ENCODE measurements around the gene MAP3K21.

MAP3K21 gene

GRCh38 chr1:233338102-233338501 is 10.6 kb downstream of the MAP3K21 start:
- Histone ChIP-seq H4K12ac (ENCODE audit: low read depth, low read length) (no peak overlapping the region), H4K91ac (ENCODE audit: low read depth, low read length) (no peak overlapping the region), H2AFZ (ENCODE audit: insufficient read depth, low read length, poor library complexity) (no peak overlapping the region), H2BK120ac (ENCODE audit: insufficient read depth, low read length, poor library complexity) (no peak overlapping the region), H2AK5ac (ENCODE audit: low read length) (no peak overlapping the region), H3K4me3 (ENCODE audit: low read depth, low read length) (no peak overlapping the region), H3K14ac (ENCODE audit: low read length) (no peak overlapping the region), H2BK5ac (ENCODE audit: low read depth, low read length, poor library complexity) (no peak overlapping the region), H4K8ac (ENCODE audit: low read depth, low read length) (no peak overlapping the region), H3K79me1 (ENCODE audit: low read length) (no peaks in the 10 kb centered on the region), H3K9me3 (ENCODE audit: insufficient read depth, low read depth, low read length) (no peaks in the 10 kb centered on the region), H3K4me1 (ENCODE audit: control insufficient read depth in 1 of 2, insufficient read depth in 2 of 2, low read length in 2 of 2) (peaks cover 0 to 1% of the 10 kb centered on the region in 2 experiments), H3K4ac (ENCODE audit: low read depth, low read length) (no peak overlapping the region), H3K36me3 (ENCODE audit: control insufficient read depth in 1 of 2, insufficient read depth in 2 of 2, low read length in 2 of 2) (no peaks in the 10 kb centered on the region), H3K9ac (ENCODE audit: low read length) (no peak overlapping the region), H3K27me3 (ENCODE audit: insufficient read depth, low read length) (no peaks in the 10 kb centered on the region), H3K23ac (ENCODE audit: low read length) (no peak overlapping the region), H3K4me2 (ENCODE audit: low read length) (no peak overlapping the region), H3K27ac (ENCODE audit: low read depth, low read length) (no peak overlapping the region), H3K18ac (ENCODE audit: low read length) (no peak overlapping the region), H3K79me2 (ENCODE audit: control insufficient read depth, insufficient read depth, low read length, poor library complexity) (no peaks in the 10 kb centered on the region), H2BK12ac (ENCODE audit: low read length) (no peak overlapping the region)
- DNase-seq, result no peak
- no CpG with 5 or more reads among the region's 2 CpGs for WGBS (ENCODE audit: extremely low coverage, insufficient coverage, insufficient read length)

- no peaks in the 10 kb centered on the region for H3K36me3 ChIP-seq (ENCODE audit: control insufficient read depth in 1 of 2, insufficient read depth in 2 of 2, low read length in 2 of 2)
- H3K9ac ChIP-seq (ENCODE audit: low read length), result no peak overlapping the region
- H3K79me2 ChIP-seq (ENCODE audit: control insufficient read depth, insufficient read depth, low read length, poor library complexity), result no peaks in the 10 kb centered on the region
- H3K27ac ChIP-seq (ENCODE audit: low read depth, low read length), result no peak overlapping the region
- no peak overlapping the region for H4K8ac ChIP-seq (ENCODE audit: low read depth, low read length)
- peaks cover 0 to 1% of the 10 kb centered on the region in 2 experiments for H3K4me1 ChIP-seq (ENCODE audit: control insufficient read depth in 1 of 2, insufficient read depth in 2 of 2, low read length in 2 of 2)
- no peak overlapping the region for H3K4ac ChIP-seq (ENCODE audit: low read depth, low read length)
- no peak overlapping the region for H4K91ac ChIP-seq (ENCODE audit: low read depth, low read length)
- no peaks in the 10 kb centered on the region for H3K27me3 ChIP-seq (ENCODE audit: insufficient read depth, low read length)
- H4K12ac ChIP-seq (ENCODE audit: low read depth, low read length), result no peak overlapping the region
- no peaks in the 10 kb centered on the region for H3K79me1 ChIP-seq (ENCODE audit: low read length)
- no peak overlapping the region for H3K18ac ChIP-seq (ENCODE audit: low read length)
- no peak overlapping the region for H3K4me3 ChIP-seq (ENCODE audit: low read depth, low read length)
- H2BK5ac ChIP-seq (ENCODE audit: low read depth, low read length, poor library complexity), result no peak overlapping the region
- no CpG with 5 or more reads among the region's 3 CpGs for WGBS (ENCODE audit: extremely low coverage, insufficient coverage, insufficient read length)
- no peak overlapping the region for H2AK5ac ChIP-seq (ENCODE audit: low read length)
- no peak overlapping the region for H2AFZ ChIP-seq (ENCODE audit: insufficient read depth, low read length, poor library complexity)
- no peak overlapping the region for H3K23ac ChIP-seq (ENCODE audit: low read length)
- H3K14ac ChIP-seq (ENCODE audit: low read length), result no peak overlapping the region
- H3K9me3 ChIP-seq (ENCODE audit: insufficient read depth, low read depth, low read length), result no peaks in the 10 kb centered on the region
- H2BK120ac ChIP-seq (ENCODE audit: insufficient read depth, low read length, poor library complexity), result no peak overlapping the region
- no peak overlapping the region for H3K4me2 ChIP-seq (ENCODE audit: low read length)
- DNase-seq, result no peak
- H2BK12ac ChIP-seq (ENCODE audit: low read length), result no peak overlapping the region
Measured at GRCh38 chr1:233340031-233340555, 12.6 kb downstream of the MAP3K21 start.

- no CpG with 5 or more reads among the region's 4 CpGs for WGBS (ENCODE audit: extremely low coverage, insufficient coverage, insufficient read length)
- Histone ChIP-seq H2BK12ac (ENCODE audit: low read length) (no peak overlapping the region), H2AK5ac (ENCODE audit: low read length) (no peak overlapping the region), H2AFZ (ENCODE audit: insufficient read depth, low read length, poor library complexity) (no peak overlapping the region), H3K27ac (ENCODE audit: low read depth, low read length) (no peak overlapping the region), H3K14ac (ENCODE audit: low read length) (no peak overlapping the region), H3K4me1 (ENCODE audit: control insufficient read depth in 1 of 2, insufficient read depth in 2 of 2, low read length in 2 of 2) (peaks cover 0 to 1% of the 10 kb centered on the region in 2 experiments), H2BK120ac (ENCODE audit: insufficient read depth, low read length, poor library complexity) (no peak overlapping the region), H3K36me3 (ENCODE audit: control insufficient read depth in 1 of 2, insufficient read depth in 2 of 2, low read length in 2 of 2) (no peaks in the 10 kb centered on the region), H4K12ac (ENCODE audit: low read depth, low read length) (no peak overlapping the region), H4K8ac (ENCODE audit: low read depth, low read length) (no peak overlapping the region), H3K4me2 (ENCODE audit: low read length) (no peak overlapping the region), H3K9ac (ENCODE audit: low read length) (no peak overlapping the region), H3K18ac (ENCODE audit: low read length) (no peak overlapping the region), H3K79me1 (ENCODE audit: low read length) (no peaks in the 10 kb centered on the region), H4K91ac (ENCODE audit: low read depth, low read length) (no peak overlapping the region), H3K79me2 (ENCODE audit: control insufficient read depth, insufficient read depth, low read length, poor library complexity) (no peaks in the 10 kb centered on the region), H3K9me3 (ENCODE audit: insufficient read depth, low read depth, low read length) (no peaks in the 10 kb centered on the region), H3K4ac (ENCODE audit: low read depth, low read length) (no peak overlapping the region), H3K23ac (ENCODE audit: low read length) (no peak overlapping the region), H3K27me3 (ENCODE audit: insufficient read depth, low read length) (no peaks in the 10 kb centered on the region), H3K4me3 (ENCODE audit: low read depth, low read length) (no peak overlapping the region), H2BK5ac (ENCODE audit: low read depth, low read length, poor library complexity) (no peak overlapping the region)
- no peak for DNase-seq
Measured at GRCh38 chr1:233340966-233341516, 13.5 kb downstream of the MAP3K21 start.

- Histone ChIP-seq H3K4me3 (ENCODE audit: low read depth, low read length) (no peak overlapping the region), H3K9ac (ENCODE audit: low read length) (no peak overlapping the region), H3K23ac (ENCODE audit: low read length) (no peak overlapping the region), H4K91ac (ENCODE audit: low read depth, low read length) (no peak overlapping the region), H3K14ac (ENCODE audit: low read length) (no peak overlapping the region), H3K27ac (ENCODE audit: low read depth, low read length) (no peak overlapping the region), H3K18ac (ENCODE audit: low read length) (no peak overlapping the region), H3K4me2 (ENCODE audit: low read length) (no peak overlapping the region), H2AK5ac (ENCODE audit: low read length) (no peak overlapping the region), H3K9me3 (ENCODE audit: insufficient read depth, low read depth, low read length) (no peaks in the 10 kb centered on the region), H3K79me2 (ENCODE audit: control insufficient read depth, insufficient read depth, low read length, poor library complexity) (no peaks in the 10 kb centered on the region), H3K4ac (ENCODE audit: low read depth, low read length) (no peak overlapping the region), H2BK5ac (ENCODE audit: low read depth, low read length, poor library complexity) (no peak overlapping the region), H3K4me1 (ENCODE audit: control insufficient read depth in 1 of 2, insufficient read depth in 2 of 2, low read length in 2 of 2) (peaks cover 0 to 1% of the 10 kb centered on the region in 2 experiments), H3K36me3 (ENCODE audit: control insufficient read depth in 1 of 2, insufficient read depth in 2 of 2, low read length in 2 of 2) (no peaks in the 10 kb centered on the region), H4K12ac (ENCODE audit: low read depth, low read length) (no peak overlapping the region), H4K8ac (ENCODE audit: low read depth, low read length) (no peak overlapping the region), H2AFZ (ENCODE audit: insufficient read depth, low read length, poor library complexity) (no peak overlapping the region), H3K27me3 (ENCODE audit: insufficient read depth, low read length) (no peaks in the 10 kb centered on the region), H2BK12ac (ENCODE audit: low read length) (no peak overlapping the region), H2BK120ac (ENCODE audit: insufficient read depth, low read length, poor library complexity) (no peak overlapping the region), H3K79me1 (ENCODE audit: low read length) (no peaks in the 10 kb centered on the region)
- DNase-seq, result no peak
Measured at GRCh38 chr1:233342086-233342485, 14.6 kb downstream of the MAP3K21 start.
